SU-DHL-6 (cell line): ENCODE data around the gene GNB1L.

ENCODE experiments used
- H2AFZ ChIP-seq: fragments of 200-600 bp; sonication (generic); 2 replicates; pipeline ENCODE4 v1.6.1; 2014; ENCODE audit warnings: low read depth, mild to moderate bottlenecking, moderate library complexity, mixed read lengths, antibody characterized with exemption, low read length; ENCODE audit not compliant: severe bottlenecking
- H3F3A ChIP-seq: fragments of 200-600 bp; shearing (Covaris generic); 2 replicates; pipeline ENCODE4 v1.6.0; 2016; ENCODE audit warnings: antibody characterized with exemption, mild to moderate bottlenecking; ENCODE audit not compliant: insufficient read depth
- H3K27ac ChIP-seq: fragments of 200-600 bp; sonication (generic); 2 replicates; pipeline ENCODE4 v1.5.1; 2016; ENCODE audit warnings: low read depth, mild to moderate bottlenecking, low read length, moderate library complexity, mixed read lengths
- H3K27me3 ChIP-seq: fragments of 200-600 bp; sonication (generic), shearing (Covaris generic); 2 replicates; pipeline ENCODE4 v1.6.0; 2014; ENCODE audit warnings: mild to moderate bottlenecking, low read length
- H3K36me3 ChIP-seq: fragments of 200-600 bp; sonication (generic); 2 replicates; pipeline ENCODE4 v1.6.1; 2014; ENCODE audit warnings: mild to moderate bottlenecking, low read length, mixed read lengths
- H3K4me2 ChIP-seq: fragments of 300-600, 200-600 bp; shearing (Covaris generic), sonication (generic); 2 replicates; pipeline ENCODE4 v1.6.0; 2014; ENCODE audit warnings: low read length, low read depth, mild to moderate bottlenecking; ENCODE audit not compliant: poor library complexity, severe bottlenecking
- H3K4me3 ChIP-seq: fragments of 200-600 bp; sonication (generic); 2 replicates; pipeline ENCODE4 v1.5.1; 2014; ENCODE audit warnings: antibody characterized with exemption, low read length, mild to moderate bottlenecking, mixed read lengths; ENCODE audit not compliant: insufficient read depth, poor library complexity, severe bottlenecking
- H3K79me2 ChIP-seq: fragments of 200-600 bp; sonication (generic); 2 replicates; pipeline ENCODE4 v1.6.1; 2014; ENCODE audit warnings: mild to moderate bottlenecking, low read length, moderate library complexity; ENCODE audit not compliant: insufficient read depth
- H3K9ac ChIP-seq: fragments of 200-600 bp; sonication (generic); 2 replicates; pipeline ENCODE4 v1.7.0; 2014; ENCODE audit warnings: mild to moderate bottlenecking, low read length
- H3K9me2 ChIP-seq: fragments of 200-600 bp; sonication (generic); replicated peaks from 2 replicates; pipeline ENCODE4 v1.6.1; 2014; ENCODE audit warnings: low read length; ENCODE audit not compliant: insufficient read depth
- H3K9me3 ChIP-seq: fragments of 200-600 bp; sonication (generic); 2 replicates; pipeline ENCODE4 v1.6.1; 2014; ENCODE audit warnings: low read length, mixed read lengths; ENCODE audit not compliant: insufficient read depth
- H4K20me1 ChIP-seq: fragments of 200-600 bp; sonication (generic); 2 replicates; pipeline ENCODE4 v1.6.1; 2014; ENCODE audit warnings: low read depth, mild to moderate bottlenecking, antibody characterized with exemption, low read length, moderate library complexity, mixed read lengths
- CTCF ChIP-seq: fragments of 200-600 bp; sonication (generic); IDR thresholded peaks from one replicate; pipeline ENCODE4 v1.5.1; 2017; ENCODE audit warnings: antibody characterized with exemption, mild to moderate bottlenecking, low read length, moderate library complexity; ENCODE audit not compliant: insufficient read depth, poor library complexity, severe bottlenecking
- EZH2phosphoT487 ChIP-seq: fragments of 200-600 bp; sonication (generic), shearing (Covaris generic); conservative IDR thresholded peaks from 2 replicates; pipeline ENCODE4 v1.6.1; 2018; ENCODE audit warnings: mild to moderate bottlenecking, antibody characterized with exemption, low read length, moderate library complexity, mixed read lengths

GNB1L gene

GRCh38 chr22:19820880-19821522 is 33.7 kb downstream of the GNB1L start:
- Histone ChIP-seq H3K9me3 (no peaks in the 10 kb centered on the region), H3K36me3 (no peaks in the 10 kb centered on the region), H3K9me2 (no peaks in the 10 kb centered on the region), H3K79me2 (no peaks in the 10 kb centered on the region), H3F3A (no peaks in the 10 kb centered on the region), H3K4me3 (no peak overlapping the region), H3K4me2 (no peak overlapping the region), H3K27ac (no peak overlapping the region), H2AFZ (no peak overlapping the region), H4K20me1 (no peaks in the 10 kb centered on the region), H3K9ac (no peak overlapping the region), H3K27me3 (no peaks in the 10 kb centered on the region)
- TF ChIP-seq EZH2phosphoT487, result no peak
- TF ChIP-seq CTCF, result no peak

DNA sequence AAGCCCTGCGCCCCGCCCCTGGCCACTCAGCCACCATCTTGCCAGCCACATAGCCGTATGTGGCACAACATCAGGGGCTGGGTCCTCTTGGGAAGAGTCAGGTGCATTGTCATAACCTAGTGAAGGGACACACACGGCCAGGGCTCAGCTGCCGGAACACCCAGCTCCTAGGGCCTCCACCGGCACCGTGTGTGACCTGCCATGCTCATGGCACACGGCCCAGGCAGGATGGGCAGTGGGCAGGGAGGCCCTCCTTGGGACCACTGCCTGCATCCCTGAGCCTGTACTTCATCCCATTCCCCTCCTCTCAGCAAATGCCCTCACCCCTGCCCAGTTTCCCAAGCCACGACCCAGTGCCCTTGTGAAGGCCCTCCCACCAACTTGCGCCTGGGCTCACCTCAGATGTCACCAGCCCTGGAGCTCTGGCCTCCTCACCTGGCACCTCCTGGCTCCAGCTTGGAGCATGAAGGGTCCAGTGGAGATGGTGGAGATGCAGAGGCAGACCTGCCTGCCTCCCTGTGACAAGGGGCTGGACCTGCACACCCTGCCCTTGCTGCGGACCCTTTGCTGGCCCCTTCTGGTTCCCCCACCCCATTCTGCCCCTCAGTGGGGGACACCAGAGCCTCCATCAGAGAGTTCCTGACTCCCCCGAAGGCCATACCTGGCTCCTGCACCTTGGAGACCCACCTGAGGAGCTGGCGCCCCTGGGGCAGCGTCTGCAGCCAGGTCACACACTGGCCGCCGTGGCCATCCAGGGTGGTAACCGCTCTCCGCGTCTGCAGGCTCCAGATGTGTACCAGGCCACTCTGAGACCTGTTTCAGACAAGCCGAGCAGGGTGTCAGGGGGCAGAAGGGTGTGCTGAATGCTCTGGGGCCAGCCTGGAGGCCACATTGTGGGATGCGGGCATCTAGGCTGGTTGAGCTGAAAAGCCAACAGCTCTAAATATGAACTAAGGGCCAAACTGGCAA is 34.5 kb downstream of the GNB1L start:
- Histone ChIP-seq H3K27me3 (no peaks in the 10 kb centered on the region), H3K9me2 (no peaks in the 10 kb centered on the region), H3K9me3 (no peaks in the 10 kb centered on the region), H3F3A (no peaks in the 10 kb centered on the region), H3K27ac (no peak overlapping the region), H2AFZ (no peak overlapping the region), H3K9ac (no peak overlapping the region), H4K20me1 (no peaks in the 10 kb centered on the region), H3K4me2 (no peak overlapping the region), H3K79me2 (no peaks in the 10 kb centered on the region), H3K4me3 (no peak overlapping the region), H3K36me3 (no peaks in the 10 kb centered on the region)
- no peak for TF ChIP-seq EZH2phosphoT487
- no peak for TF ChIP-seq CTCF

- H2AFZ ChIP-seq, result no peak overlapping the region
- no peaks in the 10 kb centered on the region for H3K27me3 ChIP-seq
- H3K4me2 ChIP-seq, result no peak overlapping the region
- TF ChIP-seq CTCF, result no peak
- no peak for TF ChIP-seq EZH2phosphoT487
- no peaks in the 10 kb centered on the region for H3K9me3 ChIP-seq
- H3K79me2 ChIP-seq, result no peaks in the 10 kb centered on the region
- H3K27ac ChIP-seq, result no peak overlapping the region
- H3K36me3 ChIP-seq, result no peaks in the 10 kb centered on the region
- H3F3A ChIP-seq, result no peaks in the 10 kb centered on the region
- H4K20me1 ChIP-seq, result no peaks in the 10 kb centered on the region
- H3K9me2 ChIP-seq, result no peaks in the 10 kb centered on the region
- H3K9ac ChIP-seq, result no peak overlapping the region
- H3K4me3 ChIP-seq, result no peak overlapping the region
Observed at GRCh38 chr22:19819208-19819910, 35.3 kb downstream of the GNB1L start.
